GM18951 (cell line): ENCODE data around the gene LRAT.

Experiments used
- POLR2A ChIP-seq: IDR thresholded peaks from 4 replicates; pipeline ENCODE4 v1.6.1; 2011; ENCODE audit warnings: mild to moderate bottlenecking; ENCODE audit not compliant: insufficient read length, insufficient read depth; ENCODE audit errors: extremely low read depth
- in situ Hi-C: fragments of 300-500 bp; cut with MboI; formaldehyde crosslinking; loops from one replicate; pipeline ENCODE4 v1.12.0; 2022; ENCODE audit warnings: low sequenced_read_pairs, mixed read lengths, inconsistent platforms; ENCODE audit not compliant: unreplicated experiment

Gene LRAT

DNA sequence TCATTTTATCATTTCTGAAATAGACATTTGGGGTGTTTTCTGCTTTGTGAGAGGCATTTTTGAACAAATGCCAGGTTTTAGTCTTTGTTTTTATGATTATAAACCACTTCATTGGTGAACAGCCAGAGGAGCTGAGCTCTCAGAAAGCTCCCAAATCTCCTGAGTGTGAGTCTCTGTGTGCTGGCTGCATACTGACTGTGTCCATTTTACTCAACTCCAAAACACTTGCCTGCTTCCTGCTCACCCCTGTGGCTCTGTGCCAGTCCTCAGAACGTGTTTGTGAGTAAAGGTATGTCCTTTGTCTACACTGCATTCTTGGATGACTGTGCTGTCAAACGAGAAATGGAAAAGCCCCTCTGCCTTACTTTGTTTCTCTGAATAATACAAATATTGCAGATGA lies 5.4 kb upstream of the LRAT start:
- no peak for TF ChIP-seq POLR2A
- in situ Hi-C loops: no loop called here

DNA sequence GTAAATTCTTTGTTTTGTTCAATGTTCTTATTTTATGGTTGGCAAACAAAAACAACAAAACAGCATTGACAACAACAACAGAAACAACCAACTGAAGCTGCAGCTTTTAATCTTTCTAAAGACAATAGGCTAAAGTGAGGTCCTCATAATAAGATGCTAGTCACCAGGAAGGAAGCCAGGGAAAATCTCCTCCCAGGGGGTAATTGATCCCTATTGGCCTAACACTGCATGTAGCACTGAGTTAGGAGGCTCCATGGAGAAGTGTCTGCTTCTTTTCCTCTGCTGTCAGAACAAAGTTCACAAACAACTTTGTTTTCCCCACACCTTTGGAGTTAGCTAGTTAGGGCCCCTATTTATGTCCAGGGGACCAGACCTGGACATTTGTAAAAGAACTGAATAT lies 4.7 kb upstream of the LRAT start:
- TF ChIP-seq POLR2A: no peak
- in situ Hi-C loops: no loop called here

DNA sequence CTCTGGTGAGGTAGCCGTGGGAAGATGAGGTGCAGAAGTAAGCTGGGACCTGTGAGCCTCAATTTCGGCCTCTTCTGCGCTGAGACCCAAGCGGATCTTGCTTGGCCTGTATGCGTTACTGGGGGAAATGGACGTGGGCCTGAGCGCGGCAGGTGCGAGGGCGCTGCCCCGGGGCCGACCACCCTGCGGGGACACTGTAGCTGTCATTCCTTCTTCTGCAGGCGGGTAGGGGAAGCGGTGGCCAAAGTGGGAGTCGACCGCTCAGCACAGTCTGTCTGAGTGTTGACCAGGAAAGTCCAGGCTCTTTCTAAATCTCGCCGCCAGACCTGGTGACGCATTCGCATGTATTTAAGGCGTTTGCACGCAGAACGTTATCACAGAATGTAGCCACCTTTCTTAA lies 3.3 kb upstream of the LRAT start:
- TF ChIP-seq POLR2A: no peak
- in situ Hi-C loops: no loop called here

DNA sequence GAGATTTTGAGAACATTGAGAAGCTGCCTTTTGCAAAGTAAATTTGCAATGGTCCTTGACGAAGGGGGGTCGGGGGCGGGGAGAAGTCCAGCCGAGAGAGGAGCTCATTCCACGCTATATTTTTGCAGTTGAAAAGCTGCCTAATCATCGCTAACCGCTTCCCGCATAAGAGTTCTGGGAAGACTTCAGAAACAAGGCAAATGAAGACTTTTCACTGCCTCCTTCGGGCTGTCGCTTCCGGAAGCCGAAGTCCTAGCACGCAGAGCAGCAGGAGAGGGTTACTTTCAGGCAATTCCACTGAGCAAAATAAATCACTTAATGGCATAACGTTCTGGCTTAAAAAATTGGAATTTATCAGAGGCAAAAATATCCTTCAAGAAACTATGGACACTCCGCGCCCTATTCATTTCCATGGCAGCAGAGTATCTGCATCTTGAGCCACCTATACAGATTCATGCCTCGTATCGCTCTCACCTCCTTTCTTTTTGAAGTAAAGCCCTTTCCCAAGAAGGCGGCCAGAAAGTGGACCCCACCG lies 2.6 kb upstream of the LRAT start:
- TF ChIP-seq POLR2A: no peak
- in situ Hi-C loops: no loop called here

DNA sequence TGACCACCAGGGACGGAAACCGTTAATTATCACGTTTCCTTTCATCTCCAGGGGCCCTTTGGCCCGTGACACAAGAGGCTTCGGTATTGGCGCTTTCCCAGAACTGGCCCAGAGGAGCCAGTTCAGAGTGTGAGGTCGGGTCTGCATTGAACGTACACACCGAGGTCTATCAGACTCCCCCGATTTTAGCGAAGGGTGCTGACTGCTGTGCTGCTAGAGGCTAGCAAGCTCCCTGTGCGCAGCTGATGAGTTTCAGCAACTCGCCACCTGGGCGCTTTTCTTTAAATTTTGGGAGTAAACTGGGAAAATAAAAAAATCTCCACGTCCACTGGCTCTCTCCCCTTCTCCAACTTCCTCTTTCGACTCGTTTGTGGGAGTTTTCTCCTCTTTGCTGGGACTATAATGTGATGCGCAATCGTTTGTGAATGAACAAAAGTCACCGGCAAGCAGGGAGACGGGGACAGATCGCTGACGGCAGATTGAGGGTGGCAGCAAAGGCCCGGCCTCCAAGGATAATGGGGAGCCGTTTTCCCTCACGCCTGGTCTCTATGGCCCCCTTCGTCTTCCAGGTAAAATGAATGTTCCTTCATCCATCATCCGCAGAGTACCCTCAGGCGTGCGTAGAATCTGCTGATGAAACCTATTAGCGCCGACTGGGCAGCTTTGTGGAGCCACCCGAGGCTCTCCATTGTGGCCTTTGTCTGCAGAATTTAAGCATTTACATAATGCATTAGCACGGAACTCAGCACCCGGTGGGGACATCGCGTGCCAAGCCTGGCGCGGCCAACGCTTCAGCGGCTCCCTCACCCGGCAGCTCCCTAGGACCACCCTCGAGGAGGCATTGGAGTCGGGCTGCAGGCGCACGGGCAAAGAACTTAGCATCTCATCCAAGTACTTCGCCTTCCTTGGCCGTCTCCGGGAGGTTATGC lies 1.6 kb upstream of the LRAT start:
- no peak for TF ChIP-seq POLR2A
- in situ Hi-C loops: no loop called here

DNA sequence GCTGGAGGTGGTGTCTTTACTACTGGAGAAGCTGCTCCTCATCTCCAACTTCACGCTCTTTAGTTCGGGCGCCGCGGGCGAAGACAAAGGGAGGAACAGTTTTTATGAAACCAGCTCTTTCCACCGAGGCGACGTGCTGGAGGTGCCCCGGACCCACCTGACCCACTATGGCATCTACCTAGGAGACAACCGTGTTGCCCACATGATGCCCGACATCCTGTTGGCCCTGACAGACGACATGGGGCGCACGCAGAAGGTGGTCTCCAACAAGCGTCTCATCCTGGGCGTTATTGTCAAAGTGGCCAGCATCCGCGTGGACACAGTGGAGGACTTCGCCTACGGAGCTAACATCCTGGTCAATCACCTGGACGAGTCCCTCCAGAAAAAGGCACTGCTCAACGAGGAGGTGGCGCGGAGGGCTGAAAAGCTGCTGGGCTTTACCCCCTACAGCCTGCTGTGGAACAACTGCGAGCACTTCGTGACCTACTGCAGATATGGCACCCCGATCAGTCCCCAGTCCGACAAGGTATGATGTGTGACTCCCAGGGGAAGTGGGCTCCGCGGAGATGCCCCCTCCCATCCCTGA lies 634 bp downstream of the LRAT start:
- no peak for TF ChIP-seq POLR2A
- in situ Hi-C loops: no loop called here

DNA sequence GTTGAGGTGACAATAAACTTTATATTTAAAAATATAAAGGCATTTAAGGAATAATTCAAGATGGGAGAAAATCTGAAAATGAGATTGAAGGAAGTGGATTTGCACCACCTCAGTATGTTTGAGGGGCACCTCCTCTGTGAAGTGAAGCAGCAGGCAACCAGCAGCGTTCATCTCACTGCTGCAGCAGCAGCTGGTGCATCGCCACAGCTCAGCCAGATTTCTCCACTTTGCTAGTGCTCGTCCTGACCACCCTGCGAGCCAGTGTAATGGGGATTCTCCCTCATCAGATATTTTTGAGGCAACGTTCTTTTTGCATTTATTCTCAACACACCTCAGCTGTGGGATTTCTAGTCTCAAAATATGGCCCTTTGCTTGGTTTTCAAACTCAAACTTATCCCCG lies 13.9 kb downstream of the LRAT start:
- in situ Hi-C loops: no loop called here
- no peak for TF ChIP-seq POLR2A

DNA sequence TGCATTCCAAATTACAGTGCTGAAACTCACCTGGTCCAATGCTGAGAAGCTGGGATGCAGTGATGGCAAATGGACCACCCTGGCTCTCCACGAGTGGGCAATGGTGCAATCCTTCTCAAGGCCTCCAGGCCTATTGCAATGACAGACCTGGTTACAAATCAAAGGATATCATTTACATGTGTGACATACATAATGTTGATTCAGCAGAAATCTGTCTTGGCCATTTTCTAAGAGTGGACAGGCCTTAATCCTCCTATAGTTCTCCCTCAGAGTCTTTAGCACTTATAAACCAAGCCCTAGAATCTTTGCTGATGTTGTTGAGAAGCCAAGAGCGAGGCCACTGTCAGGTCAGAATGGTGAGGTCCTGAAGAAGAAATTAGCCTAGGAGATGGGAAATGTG lies 17.1 kb downstream of the LRAT start:
- no peak for TF ChIP-seq POLR2A
- in situ Hi-C loops: no loop called here

DNA sequence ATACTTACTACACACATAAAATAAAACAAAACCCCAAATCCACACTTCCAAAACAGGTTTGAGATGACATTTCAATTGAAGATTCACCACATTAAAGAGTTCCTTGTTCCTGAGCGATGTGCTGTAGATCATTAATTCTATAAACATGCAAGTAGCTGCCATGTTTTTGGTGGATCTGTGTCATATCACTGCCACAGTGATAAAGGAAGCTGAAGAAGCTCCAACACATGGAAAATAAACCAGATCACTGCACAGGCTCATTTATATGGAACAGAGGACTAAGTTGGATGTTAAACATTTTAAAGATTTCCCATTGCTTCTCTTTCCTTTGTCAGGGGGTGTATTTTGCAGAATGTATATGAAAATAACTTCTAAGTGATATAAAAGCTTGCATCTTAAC lies 34.5 kb downstream of the LRAT start:
- no peak for TF ChIP-seq POLR2A
- in situ Hi-C loops: no loop called here

DNA sequence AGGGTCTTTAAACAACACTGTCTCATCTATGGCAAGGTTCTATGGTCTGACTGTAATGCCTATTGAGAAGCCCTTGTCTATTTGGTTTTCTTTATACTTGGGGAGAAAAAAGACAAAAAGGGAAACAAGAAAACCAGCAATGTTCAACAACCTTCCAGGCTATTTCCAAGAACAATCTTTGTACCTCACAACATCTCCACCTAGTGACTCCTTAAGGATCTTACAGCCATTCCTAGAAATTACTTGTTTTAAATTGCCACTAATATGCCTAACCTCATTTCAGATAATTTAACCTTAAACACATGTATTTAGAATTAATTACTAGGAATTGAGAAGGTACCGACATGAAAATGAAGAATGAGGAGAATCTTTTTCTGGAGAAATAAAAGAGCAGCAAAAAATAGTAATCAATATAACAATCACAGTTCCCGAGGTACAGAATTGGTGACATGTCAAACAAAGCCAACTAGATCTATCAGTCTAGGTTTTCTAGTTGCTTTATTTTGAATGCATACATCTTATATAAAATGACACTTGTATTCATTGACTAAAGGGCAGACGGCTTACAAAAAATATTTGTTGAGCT lies 35.7 kb downstream of the LRAT start:
- TF ChIP-seq POLR2A: no peak
- in situ Hi-C loops: no loop called here

DNA sequence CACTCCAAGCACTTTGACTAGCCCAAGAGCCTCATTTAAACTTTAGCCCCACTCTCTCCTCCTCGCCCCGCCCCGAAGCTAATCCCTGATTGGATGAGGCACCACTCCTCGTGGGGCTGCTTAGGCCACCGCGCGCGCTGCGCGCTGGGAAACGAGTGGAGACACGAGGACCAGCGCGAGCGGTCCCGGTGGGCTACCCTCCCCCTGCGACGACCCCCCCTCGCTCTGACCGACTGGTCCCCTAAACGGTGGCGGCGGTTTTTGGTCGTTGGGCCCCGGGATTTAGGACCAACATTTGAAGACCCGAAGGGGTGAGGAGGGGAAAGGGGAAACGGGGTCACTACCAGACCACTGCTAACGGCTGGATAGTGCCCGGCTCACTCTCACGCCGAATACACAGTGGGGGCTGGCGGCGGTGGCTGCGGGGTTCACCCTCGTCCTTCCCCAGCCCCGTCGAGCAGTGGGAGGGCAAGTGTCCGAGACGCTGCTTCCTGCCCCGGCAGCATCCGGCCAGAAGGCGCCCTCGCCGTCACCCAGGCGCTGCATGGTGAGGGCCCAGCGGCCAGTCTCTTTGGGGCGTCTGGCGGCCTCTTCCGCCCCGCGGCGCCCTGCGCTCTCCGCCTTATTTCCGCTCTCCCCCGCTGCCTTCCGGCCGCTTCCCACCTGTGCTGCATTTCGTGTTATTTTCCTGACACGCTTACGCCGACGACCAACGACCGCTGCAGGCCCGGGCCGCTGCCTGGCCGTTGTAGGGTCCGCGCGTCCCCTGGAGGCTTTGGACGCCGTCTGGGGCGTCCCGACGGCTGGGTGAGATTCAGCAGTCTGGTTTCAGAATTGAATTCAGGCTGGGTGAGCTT lies 37.6 kb downstream of the LRAT start, which contains the start of gene RBM46:
Gene RBM46, plus strand, starts transcription at position 147 of the 857 bp plus-strand sequence. CDS start 15,481 bp downstream, outside the sequence.
- in situ Hi-C loops: no loop called here
- no peak for TF ChIP-seq POLR2A

DNA sequence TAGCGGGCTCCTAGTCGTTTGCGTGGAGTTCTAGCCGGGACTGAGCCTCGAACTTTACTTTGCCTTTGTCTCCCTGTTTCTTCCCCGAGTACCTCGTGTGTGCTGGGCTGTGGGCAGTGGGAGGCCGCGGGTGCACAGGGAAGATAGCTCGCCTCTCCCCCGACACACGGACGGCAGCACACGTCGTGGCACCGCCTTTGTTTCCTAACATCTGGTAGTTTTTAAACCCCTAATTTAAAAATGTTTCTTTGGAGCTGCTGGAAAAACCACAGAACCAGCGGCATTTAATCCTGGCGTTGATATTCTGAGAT lies 38.1 kb downstream of the LRAT start:
- in situ Hi-C loops: no loop called here
- TF ChIP-seq POLR2A: no peak
